Measurements from ENCODE around the gene SCFD2. TPM values are rescaled to one million over a fixed set of nuclear protein-coding genes. Genes with fewer than 3 reads are reported as not detected.

Gene SCFD2
- total RNA-seq, 1 donor from 2014 or later, result 16.2 TPM

DNA sequence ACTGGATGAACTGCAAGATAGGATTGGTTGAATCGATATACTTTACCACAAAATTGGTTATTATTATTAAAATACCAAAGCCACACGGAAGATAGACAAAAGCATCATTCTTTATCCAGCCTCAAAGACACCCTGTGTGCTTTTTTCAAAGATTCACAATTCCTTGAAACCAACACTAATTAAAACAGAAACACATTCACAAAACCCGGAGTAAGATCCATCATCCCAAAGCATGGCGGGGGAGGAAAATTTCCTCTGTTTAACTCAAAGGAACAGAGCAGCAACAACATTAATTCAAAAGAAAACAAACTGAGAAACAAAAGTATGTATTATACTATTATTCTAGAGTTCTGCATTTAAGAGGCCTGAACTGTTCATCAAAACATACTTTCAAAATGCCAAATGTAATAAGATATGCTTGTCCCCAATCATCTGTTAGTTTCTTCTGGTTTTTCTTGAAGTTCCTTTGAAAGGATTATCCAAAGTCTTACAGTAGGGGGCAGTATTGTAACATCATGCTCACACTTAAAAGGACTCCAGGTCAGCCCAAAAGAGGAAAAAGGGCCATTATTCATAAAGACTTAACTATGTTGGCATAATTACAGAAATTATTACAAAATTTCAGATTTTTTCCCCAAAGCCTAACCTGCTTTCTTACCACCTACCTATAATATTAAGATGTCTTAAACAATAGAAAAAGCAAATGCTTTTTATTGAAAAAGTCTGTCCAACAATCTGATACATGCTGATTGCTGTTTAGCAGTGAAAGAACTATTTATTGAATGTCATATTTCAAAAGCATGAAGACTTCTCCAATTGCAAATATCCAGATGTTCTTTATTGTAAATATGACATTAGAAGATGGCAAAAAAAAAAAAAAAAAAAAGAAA, 168.7 kb downstream of the SCFD2 start:
- no peak overlapping the region for H3K27ac ChIP-seq (ENCODE audit: low read depth, low read length)
- H3K4me3 ChIP-seq (ENCODE audit: low read length in 3 of 3), result no peak overlapping the region
- no peaks in the 10 kb centered on the region for H3K36me3 ChIP-seq (ENCODE audit: control insufficient read depth in 3 of 3, insufficient read depth in 3 of 3, low read length in 3 of 3)
- H3K9ac ChIP-seq (ENCODE audit: low read depth in 1 of 3, low read length in 3 of 3), result no peak overlapping the region
- H3K9me3 ChIP-seq (ENCODE audit: control insufficient read depth in 3 of 3, low read length in 3 of 3), result no peaks in the 10 kb centered on the region
- no peaks in the 10 kb centered on the region for H3K4me1 ChIP-seq (ENCODE audit: control insufficient read depth in 3 of 3, insufficient read depth in 3 of 3, low read length in 3 of 3)
- no peaks in the 10 kb centered on the region for H3K27me3 ChIP-seq (ENCODE audit: control insufficient read depth in 3 of 3, insufficient read depth in 3 of 3, low read length in 3 of 3)

GRCh38 chr4:53195815-53196661, 169.8 kb downstream of the SCFD2 start:
- Histone ChIP-seq H3K27me3 (ENCODE audit: control insufficient read depth in 3 of 3, insufficient read depth in 3 of 3, low read length in 3 of 3) (no peaks in the 10 kb centered on the region), H3K4me1 (ENCODE audit: control insufficient read depth in 3 of 3, insufficient read depth in 3 of 3, low read length in 3 of 3) (no peaks in the 10 kb centered on the region), H3K9ac (ENCODE audit: low read depth in 1 of 3, low read length in 3 of 3) (no peak overlapping the region), H3K36me3 (ENCODE audit: control insufficient read depth in 3 of 3, insufficient read depth in 3 of 3, low read length in 3 of 3) (no peaks in the 10 kb centered on the region), H3K4me3 (ENCODE audit: low read length in 3 of 3) (no peak overlapping the region), H3K27ac (ENCODE audit: low read depth, low read length) (no peak overlapping the region), H3K9me3 (ENCODE audit: control insufficient read depth in 3 of 3, low read length in 3 of 3) (no peaks in the 10 kb centered on the region)

GRCh38 chr4:53194727-53195126, 171.1 kb downstream of the SCFD2 start:
- H3K9me3 ChIP-seq (ENCODE audit: control insufficient read depth in 3 of 3, low read length in 3 of 3), result no peaks in the 10 kb centered on the region
- no peak overlapping the region for H3K9ac ChIP-seq (ENCODE audit: low read depth in 1 of 3, low read length in 3 of 3)
- no peaks in the 10 kb centered on the region for H3K27me3 ChIP-seq (ENCODE audit: control insufficient read depth in 3 of 3, insufficient read depth in 3 of 3, low read length in 3 of 3)
- H3K36me3 ChIP-seq (ENCODE audit: control insufficient read depth in 3 of 3, insufficient read depth in 3 of 3, low read length in 3 of 3), result no peaks in the 10 kb centered on the region
- no peak overlapping the region for H3K4me3 ChIP-seq (ENCODE audit: low read length in 3 of 3)
- H3K27ac ChIP-seq (ENCODE audit: low read depth, low read length), result no peak overlapping the region
- no peaks in the 10 kb centered on the region for H3K4me1 ChIP-seq (ENCODE audit: control insufficient read depth in 3 of 3, insufficient read depth in 3 of 3, low read length in 3 of 3)

- H3K9ac ChIP-seq (ENCODE audit: low read depth in 1 of 3, low read length in 3 of 3), result no peak overlapping the region
- no peaks in the 10 kb centered on the region for H3K4me1 ChIP-seq (ENCODE audit: control insufficient read depth in 3 of 3, insufficient read depth in 3 of 3, low read length in 3 of 3)
- H3K9me3 ChIP-seq (ENCODE audit: control insufficient read depth in 3 of 3, low read length in 3 of 3), result no peaks in the 10 kb centered on the region
- no peak overlapping the region for H3K27ac ChIP-seq (ENCODE audit: low read depth, low read length)
- no peaks in the 10 kb centered on the region for H3K27me3 ChIP-seq (ENCODE audit: control insufficient read depth in 3 of 3, insufficient read depth in 3 of 3, low read length in 3 of 3)
- no peak overlapping the region for H3K4me3 ChIP-seq (ENCODE audit: low read length in 3 of 3)
- no peaks in the 10 kb centered on the region for H3K36me3 ChIP-seq (ENCODE audit: control insufficient read depth in 3 of 3, insufficient read depth in 3 of 3, low read length in 3 of 3)
Observed at GRCh38 chr4:53193111-53193510, 172.8 kb downstream of the SCFD2 start.

DNA sequence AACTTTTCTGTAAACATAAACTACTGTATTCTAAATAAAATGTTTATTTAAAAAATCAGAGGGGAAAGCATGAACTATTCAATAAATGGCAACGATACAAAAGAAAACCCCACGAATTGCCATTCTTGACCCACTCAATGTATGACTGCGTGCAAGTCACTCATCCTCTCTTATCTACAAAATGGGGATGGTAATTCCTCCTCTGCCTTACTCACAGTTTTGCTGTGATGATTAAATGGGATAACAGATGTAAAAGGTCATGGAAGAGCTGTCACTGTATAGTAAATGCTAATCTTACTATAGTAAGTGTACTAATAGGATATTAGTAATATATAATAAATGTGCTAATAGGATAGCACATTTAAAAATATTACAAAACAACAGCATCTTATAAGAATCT, 173.4 kb downstream of the SCFD2 start:
- Histone ChIP-seq H3K27ac (ENCODE audit: low read depth, low read length) (no peak overlapping the region), H3K27me3 (ENCODE audit: control insufficient read depth in 3 of 3, insufficient read depth in 3 of 3, low read length in 3 of 3) (no peaks in the 10 kb centered on the region), H3K36me3 (ENCODE audit: control insufficient read depth in 3 of 3, insufficient read depth in 3 of 3, low read length in 3 of 3) (no peaks in the 10 kb centered on the region), H3K9me3 (ENCODE audit: control insufficient read depth in 3 of 3, low read length in 3 of 3) (no peaks in the 10 kb centered on the region), H3K9ac (ENCODE audit: low read depth in 1 of 3, low read length in 3 of 3) (no peak overlapping the region), H3K4me1 (ENCODE audit: control insufficient read depth in 3 of 3, insufficient read depth in 3 of 3, low read length in 3 of 3) (no peaks in the 10 kb centered on the region), H3K4me3 (ENCODE audit: low read length in 3 of 3) (no peak overlapping the region)

- H3K27me3 ChIP-seq (ENCODE audit: control insufficient read depth in 3 of 3, insufficient read depth in 3 of 3, low read length in 3 of 3), result no peaks in the 10 kb centered on the region
- H3K9me3 ChIP-seq (ENCODE audit: control insufficient read depth in 3 of 3, low read length in 3 of 3), result no peaks in the 10 kb centered on the region
- no peak overlapping the region for H3K27ac ChIP-seq (ENCODE audit: low read depth, low read length)
- no peak overlapping the region for H3K4me3 ChIP-seq (ENCODE audit: low read length in 3 of 3)
- H3K9ac ChIP-seq (ENCODE audit: low read depth in 1 of 3, low read length in 3 of 3), result no peak overlapping the region
- no peaks in the 10 kb centered on the region for H3K4me1 ChIP-seq (ENCODE audit: control insufficient read depth in 3 of 3, insufficient read depth in 3 of 3, low read length in 3 of 3)
- H3K36me3 ChIP-seq (ENCODE audit: control insufficient read depth in 3 of 3, insufficient read depth in 3 of 3, low read length in 3 of 3), result no peaks in the 10 kb centered on the region
Observed at GRCh38 chr4:53191997-53192396, 173.9 kb downstream of the SCFD2 start.

DNA sequence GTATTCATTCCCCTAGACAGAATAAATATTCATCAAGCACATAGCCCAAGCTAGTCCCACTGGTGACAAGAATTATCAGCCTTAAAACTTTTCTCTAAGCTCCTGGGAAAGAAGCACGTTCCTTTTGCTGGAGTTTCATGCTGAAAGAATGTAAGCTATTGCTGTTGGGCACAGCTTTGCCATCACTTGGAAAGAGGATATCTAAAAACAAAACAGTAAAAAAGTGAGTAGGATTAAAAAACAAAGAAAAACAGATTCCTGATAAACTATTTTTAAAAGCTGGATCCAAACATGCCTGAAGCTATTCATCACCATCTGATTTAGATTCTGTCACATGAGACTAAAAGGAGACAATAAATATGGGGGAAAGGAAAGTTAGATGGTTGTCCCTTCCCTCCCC, 176.8 kb downstream of the SCFD2 start:
- Histone ChIP-seq H3K27me3 (ENCODE audit: control insufficient read depth in 3 of 3, insufficient read depth in 3 of 3, low read length in 3 of 3) (no peaks in the 10 kb centered on the region), H3K27ac (ENCODE audit: low read depth, low read length) (no peak overlapping the region), H3K4me3 (ENCODE audit: low read length in 3 of 3) (no peak overlapping the region), H3K36me3 (ENCODE audit: control insufficient read depth in 3 of 3, insufficient read depth in 3 of 3, low read length in 3 of 3) (no peaks in the 10 kb centered on the region), H3K9me3 (ENCODE audit: control insufficient read depth in 3 of 3, low read length in 3 of 3) (no peaks in the 10 kb centered on the region), H3K4me1 (ENCODE audit: control insufficient read depth in 3 of 3, insufficient read depth in 3 of 3, low read length in 3 of 3) (no peaks in the 10 kb centered on the region), H3K9ac (ENCODE audit: low read depth in 1 of 3, low read length in 3 of 3) (no peak overlapping the region)

GRCh38 chr4:53186714-53187358, 179.0 kb downstream of the SCFD2 start:
- no peaks in the 10 kb centered on the region for H3K27me3 ChIP-seq (ENCODE audit: control insufficient read depth in 3 of 3, insufficient read depth in 3 of 3, low read length in 3 of 3)
- no peak overlapping the region for H3K4me3 ChIP-seq (ENCODE audit: low read length in 3 of 3)

GRCh38 chr4:53185869-53186585, 179.8 kb downstream of the SCFD2 start:
- Histone ChIP-seq H3K4me3 (ENCODE audit: low read length in 3 of 3) (no peak overlapping the region), H3K4me1 (ENCODE audit: control insufficient read depth in 3 of 3, insufficient read depth in 3 of 3, low read length in 3 of 3) (no peaks in the 10 kb centered on the region)

More at GRCh38 chr4:53186714-53187358, 179.0 kb downstream of the SCFD2 start:
- no peaks in the 10 kb centered on the region for H3K4me1 ChIP-seq (ENCODE audit: control insufficient read depth in 3 of 3, insufficient read depth in 3 of 3, low read length in 3 of 3)
- H3K9me3 ChIP-seq (ENCODE audit: control insufficient read depth in 3 of 3, low read length in 3 of 3), result no peaks in the 10 kb centered on the region
- no peaks in the 10 kb centered on the region for H3K36me3 ChIP-seq (ENCODE audit: control insufficient read depth in 3 of 3, insufficient read depth in 3 of 3, low read length in 3 of 3)
- H3K27ac ChIP-seq (ENCODE audit: low read depth, low read length), result no peak overlapping the region
- H3K9ac ChIP-seq (ENCODE audit: low read depth in 1 of 3, low read length in 3 of 3), result no peak overlapping the region

More at GRCh38 chr4:53185869-53186585, 179.8 kb downstream of the SCFD2 start:
- no peaks in the 10 kb centered on the region for H3K36me3 ChIP-seq (ENCODE audit: control insufficient read depth in 3 of 3, insufficient read depth in 3 of 3, low read length in 3 of 3)
- H3K9me3 ChIP-seq (ENCODE audit: control insufficient read depth in 3 of 3, low read length in 3 of 3), result no peaks in the 10 kb centered on the region
- H3K27me3 ChIP-seq (ENCODE audit: control insufficient read depth in 3 of 3, insufficient read depth in 3 of 3, low read length in 3 of 3), result no peaks in the 10 kb centered on the region
- H3K9ac ChIP-seq (ENCODE audit: low read depth in 1 of 3, low read length in 3 of 3), result no peak overlapping the region
- no peak overlapping the region for H3K27ac ChIP-seq (ENCODE audit: low read depth, low read length)
